Fibroblast of mammary gland (primary cell): ENCODE data around the gene UBAC2.

Experiments
- DNase-seq: peaks from one replicate; pipeline ENCODE4 v3.0.0-alpha.2; 2010; ENCODE audit warnings: low read depth
- H3K4me3 ChIP-seq: 2 replicates; pipeline ENCODE4 v1.5.1; 2011; ENCODE audit warnings: low read depth, mild to moderate bottlenecking, low read length, moderate library complexity; ENCODE audit not compliant: control insufficient read depth
- TF ChIP-seq, protein P1 (sequence below): conservative IDR thresholded peaks from 2 replicates; pipeline ENCODE4 v1.5.1; 2011; ENCODE audit warnings: low read depth, low read length, inconsistent platforms; ENCODE audit not compliant: control insufficient read depth, insufficient read depth

The UBAC2 gene

DNA sequence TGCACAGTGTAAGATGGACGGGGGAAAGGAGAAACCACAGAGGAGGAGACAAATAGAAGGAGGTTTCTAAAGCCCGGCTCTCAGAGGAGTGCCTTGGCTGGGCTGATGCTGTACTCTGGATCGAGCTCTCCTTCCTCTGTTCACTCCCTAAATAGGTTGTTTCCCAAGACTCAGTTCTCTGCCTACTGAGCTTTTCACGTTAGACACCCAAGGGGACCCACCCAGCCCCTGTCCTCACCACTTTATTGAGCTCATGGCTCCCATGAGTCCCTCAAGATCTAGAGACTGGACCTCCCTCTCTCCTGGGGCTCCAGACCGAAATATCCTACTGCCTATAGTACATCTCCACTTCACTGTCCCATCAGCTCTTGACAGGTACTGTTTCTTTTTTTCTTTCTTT lies 144.7 kb downstream of the UBAC2 start:
- TF ChIP-seq, protein P1, sequence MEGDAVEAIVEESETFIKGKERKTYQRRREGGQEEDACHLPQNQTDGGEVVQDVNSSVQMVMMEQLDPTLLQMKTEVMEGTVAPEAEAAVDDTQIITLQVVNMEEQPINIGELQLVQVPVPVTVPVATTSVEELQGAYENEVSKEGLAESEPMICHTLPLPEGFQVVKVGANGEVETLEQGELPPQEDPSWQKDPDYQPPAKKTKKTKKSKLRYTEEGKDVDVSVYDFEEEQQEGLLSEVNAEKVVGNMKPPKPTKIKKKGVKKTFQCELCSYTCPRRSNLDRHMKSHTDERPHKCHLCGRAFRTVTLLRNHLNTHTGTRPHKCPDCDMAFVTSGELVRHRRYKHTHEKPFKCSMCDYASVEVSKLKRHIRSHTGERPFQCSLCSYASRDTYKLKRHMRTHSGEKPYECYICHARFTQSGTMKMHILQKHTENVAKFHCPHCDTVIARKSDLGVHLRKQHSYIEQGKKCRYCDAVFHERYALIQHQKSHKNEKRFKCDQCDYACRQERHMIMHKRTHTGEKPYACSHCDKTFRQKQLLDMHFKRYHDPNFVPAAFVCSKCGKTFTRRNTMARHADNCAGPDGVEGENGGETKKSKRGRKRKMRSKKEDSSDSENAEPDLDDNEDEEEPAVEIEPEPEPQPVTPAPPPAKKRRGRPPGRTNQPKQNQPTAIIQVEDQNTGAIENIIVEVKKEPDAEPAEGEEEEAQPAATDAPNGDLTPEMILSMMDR = no peak
- DNase-seq = no peak
- H3K4me3 ChIP-seq = no peak overlapping the region

DNA sequence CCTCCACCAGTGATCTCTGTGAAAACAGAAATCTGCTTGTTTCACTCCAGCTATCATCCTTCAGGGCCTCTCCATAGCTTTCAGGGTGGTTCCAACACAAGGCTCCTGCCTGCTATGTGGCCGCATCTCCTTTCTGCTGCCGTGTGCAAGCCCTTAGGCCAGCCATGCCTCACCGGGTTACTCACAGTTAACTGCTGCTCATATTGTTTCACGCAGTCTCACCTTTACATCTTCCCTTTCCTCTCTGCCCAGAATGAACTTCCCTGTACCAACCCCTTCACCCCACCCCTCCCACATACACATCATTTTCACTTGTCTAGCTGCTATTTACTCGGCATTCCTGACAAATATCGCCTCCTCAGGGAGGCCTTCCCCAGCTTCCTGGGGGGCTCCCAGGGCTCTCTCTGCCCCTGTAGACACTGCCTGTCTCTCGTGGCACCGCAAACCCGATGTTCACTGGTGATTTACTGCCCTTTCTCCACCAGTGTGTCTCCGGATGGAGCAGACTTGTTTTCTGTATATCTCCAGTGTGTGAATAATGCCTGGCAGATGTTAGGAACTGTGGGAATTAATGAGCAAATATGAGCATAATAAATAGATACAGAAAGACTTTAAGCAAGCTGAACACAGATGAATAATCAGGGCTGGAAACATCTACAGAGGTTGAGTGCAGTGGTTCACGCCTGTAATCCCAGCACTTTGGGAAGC lies 145.8 kb downstream of the UBAC2 start:
- H3K4me3 ChIP-seq = no peak overlapping the region
- TF ChIP-seq, protein P1 = no peak
- no peak for DNase-seq

DNA sequence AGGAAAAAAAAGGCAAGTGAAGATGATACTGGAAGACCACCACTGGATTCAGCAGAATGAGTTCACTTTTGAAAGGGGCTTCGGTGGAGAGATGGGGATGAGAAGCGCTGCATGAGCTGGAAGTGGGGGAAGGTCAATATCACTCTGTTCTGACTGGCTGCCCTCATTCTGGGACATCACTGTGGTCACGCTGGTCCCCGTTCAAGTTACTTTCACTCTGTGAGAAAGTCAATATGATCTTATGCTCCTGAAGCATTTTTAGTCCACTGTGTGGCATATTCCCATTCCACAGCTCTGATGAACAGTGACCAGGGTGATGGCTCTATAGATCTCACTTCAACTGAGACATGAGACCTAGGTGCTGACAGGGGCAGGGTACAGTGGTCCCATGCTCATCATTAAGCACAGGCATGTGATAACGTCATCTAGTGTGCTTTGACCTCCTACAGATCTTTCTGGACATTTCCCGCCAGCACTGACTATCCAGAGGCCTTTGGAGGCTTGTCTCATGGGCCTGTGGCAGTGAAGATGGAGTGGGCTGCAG lies 146.8 kb downstream of the UBAC2 start:
- TF ChIP-seq, protein P1 = no peak
- no peak overlapping the region for H3K4me3 ChIP-seq
- DNase-seq = no peak

DNA sequence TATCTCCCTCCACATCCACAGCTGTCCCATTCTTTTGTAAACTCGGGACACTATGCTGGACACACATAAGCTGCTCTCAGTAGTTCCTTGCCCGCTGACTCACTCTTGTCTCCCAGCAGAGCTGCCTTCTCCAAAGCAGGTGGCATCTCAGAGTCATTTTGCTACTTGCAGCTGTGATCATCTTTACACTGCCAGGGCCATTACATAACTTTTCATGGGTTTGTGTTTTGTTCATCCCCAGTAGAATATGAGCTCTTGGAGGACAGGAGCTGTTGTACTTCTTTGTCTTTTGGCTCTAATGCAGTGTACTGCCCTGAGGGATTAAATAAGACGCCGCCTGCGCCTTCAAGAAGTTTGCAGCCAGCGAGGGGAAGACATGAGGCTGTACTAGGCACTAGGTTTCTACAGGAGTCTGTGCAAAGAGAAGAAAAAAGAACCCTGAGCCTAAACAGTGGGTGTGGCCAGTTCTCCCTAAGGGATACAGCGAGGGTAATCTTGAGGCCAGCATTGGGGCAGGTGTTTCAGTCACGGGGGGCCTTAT lies 147.3 kb downstream of the UBAC2 start:
- no peak overlapping the region for H3K4me3 ChIP-seq
- TF ChIP-seq, protein P1 = no peak
- no peak for DNase-seq

DNA sequence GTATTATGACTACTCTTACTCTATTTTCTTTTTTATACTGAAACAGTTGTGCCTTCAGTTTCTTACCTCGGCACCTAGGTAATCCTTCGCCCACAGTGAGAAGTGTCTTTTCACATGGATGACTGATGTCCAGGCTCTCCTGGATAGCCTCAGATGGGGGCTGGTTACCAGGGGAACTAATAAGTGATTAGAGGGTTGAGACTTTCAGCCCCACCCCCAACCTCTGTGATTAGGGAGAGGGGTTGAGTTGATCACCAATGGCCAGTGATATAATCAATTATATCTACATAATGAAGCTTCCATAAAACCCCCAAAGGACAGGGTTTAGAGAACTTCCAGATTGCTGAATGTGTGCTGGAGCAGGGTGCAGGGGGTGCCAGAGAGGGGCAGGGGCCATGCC lies 149.5 kb downstream of the UBAC2 start:
- H3K4me3 ChIP-seq = no peak overlapping the region
- TF ChIP-seq, protein P1 = no peak
- DNase-seq = no peak

DNA sequence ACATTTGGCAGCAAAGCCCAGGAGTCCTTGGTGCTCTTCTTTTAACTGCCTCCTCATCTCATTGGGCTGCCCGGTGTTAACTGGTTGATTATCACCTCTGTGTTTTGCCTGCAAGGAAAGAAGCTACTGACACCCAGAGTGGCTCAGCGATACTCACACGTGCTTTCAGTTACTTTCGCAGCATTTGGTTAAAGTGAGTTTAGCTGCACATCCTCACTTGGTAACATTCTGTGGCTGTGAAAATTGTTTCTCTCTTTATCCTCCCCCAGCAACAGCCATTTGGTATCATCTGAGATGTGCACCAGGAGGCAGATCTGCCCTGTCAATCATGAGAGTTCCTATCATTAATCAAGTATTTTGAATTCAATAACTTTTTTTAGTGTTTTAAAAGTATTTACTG lies 151.1 kb downstream of the UBAC2 start:
- TF ChIP-seq, protein P1 = no peak
- H3K4me3 ChIP-seq = no peak overlapping the region
- no peak for DNase-seq
